ENCODE measurements around the gene PRKAG2.

The PRKAG2 gene

GRCh38 chr7:151645311-151645710, 231.6 kb downstream of the PRKAG2 start:
- H3K36me3 ChIP-seq (ENCODE audit: control insufficient read depth, insufficient read depth, low read length, severe bottlenecking): no peaks in the 10 kb centered on the region
- no peak overlapping the region for H3K9ac ChIP-seq (ENCODE audit: low read length)
- peaks cover 3% of the 10 kb centered on the region for H3K9me3 ChIP-seq (ENCODE audit: control insufficient read depth, low read length)
- peaks cover 38% of the 10 kb centered on the region for H3K4me1 ChIP-seq (ENCODE audit: control insufficient read depth, insufficient read depth, low read length)
- no peaks in the 10 kb centered on the region for H3K27me3 ChIP-seq (replicated peaks; ENCODE audit: control insufficient read depth, insufficient read depth, low read length)
- DNase-seq (ENCODE audit: low read depth): no peak
- peak overlapping the region; percentile 13 for H3K4me3 ChIP-seq (ENCODE audit: low read length)

DNA sequence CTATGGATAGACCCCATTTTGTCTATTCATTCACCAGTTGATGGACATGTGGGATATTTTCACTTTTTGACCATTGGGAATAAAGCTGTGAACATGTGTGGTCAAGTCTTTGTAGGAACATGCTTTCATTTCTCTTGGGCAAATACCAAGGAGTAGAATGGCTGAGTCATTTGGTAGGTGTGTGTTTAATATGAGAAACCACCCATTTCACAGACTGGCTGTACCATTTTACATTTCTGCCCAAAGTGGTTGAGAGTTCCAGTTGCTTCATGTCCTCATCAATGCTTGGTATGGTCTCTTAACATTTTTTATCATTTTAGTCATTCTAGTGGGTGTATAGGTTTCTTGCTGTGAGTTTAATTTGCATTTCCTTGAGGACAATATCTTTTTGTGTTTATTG, 232.4 kb downstream of the PRKAG2 start:
- H3K36me3 ChIP-seq (ENCODE audit: control insufficient read depth, insufficient read depth, low read length, severe bottlenecking): no peaks in the 10 kb centered on the region
- no peak overlapping the region for H3K9ac ChIP-seq (ENCODE audit: low read length)
- H3K4me1 ChIP-seq (ENCODE audit: control insufficient read depth, insufficient read depth, low read length): peaks cover 34% of the 10 kb centered on the region
- peaks cover 3% of the 10 kb centered on the region for H3K9me3 ChIP-seq (ENCODE audit: control insufficient read depth, low read length)
- no peak overlapping the region for H3K4me3 ChIP-seq (ENCODE audit: low read length)
- DNase-seq (ENCODE audit: low read depth): no peak
- H3K27me3 ChIP-seq (replicated peaks; ENCODE audit: control insufficient read depth, insufficient read depth, low read length): no peaks in the 10 kb centered on the region

- DNase-seq (ENCODE audit: low read depth): no peak
- peaks cover 3% of the 10 kb centered on the region for H3K9me3 ChIP-seq (ENCODE audit: control insufficient read depth, low read length)
- H3K9ac ChIP-seq (ENCODE audit: low read length): no peak overlapping the region
- no peaks in the 10 kb centered on the region for H3K27me3 ChIP-seq (replicated peaks; ENCODE audit: control insufficient read depth, insufficient read depth, low read length)
- H3K36me3 ChIP-seq (ENCODE audit: control insufficient read depth, insufficient read depth, low read length, severe bottlenecking): no peaks in the 10 kb centered on the region
- H3K4me3 ChIP-seq (ENCODE audit: low read length): no peak overlapping the region
- peaks cover 20% of the 10 kb centered on the region for H3K4me1 ChIP-seq (ENCODE audit: control insufficient read depth, insufficient read depth, low read length)
Observed at GRCh38 chr7:151642746-151643145, 234.2 kb downstream of the PRKAG2 start.

DNA sequence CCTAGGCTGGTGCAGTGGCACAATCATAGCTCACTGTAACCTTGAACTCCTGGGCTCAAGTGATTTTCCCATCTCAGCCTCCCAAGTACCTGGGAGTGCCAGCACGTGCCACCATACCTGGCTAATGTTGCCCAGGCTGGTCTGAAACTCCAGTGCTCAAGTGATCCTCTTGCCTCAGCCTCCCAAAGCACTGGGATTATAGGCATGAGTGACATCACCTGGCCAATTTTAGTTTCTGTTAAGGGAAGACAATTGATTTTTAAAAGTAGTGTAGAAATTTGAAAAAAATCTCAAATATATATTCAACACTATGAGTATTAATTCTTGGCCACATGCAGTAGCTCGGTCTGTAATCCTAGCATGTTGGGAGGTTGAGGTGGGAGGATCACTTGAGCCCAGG, 235.3 kb downstream of the PRKAG2 start:
- Histone ChIP-seq H3K4me1 (ENCODE audit: control insufficient read depth, insufficient read depth, low read length) (peaks cover 19% of the 10 kb centered on the region), H3K27me3 (replicated peaks; ENCODE audit: control insufficient read depth, insufficient read depth, low read length) (no peaks in the 10 kb centered on the region)
- no peak for DNase-seq (ENCODE audit: low read depth)

GRCh38 chr7:151637781-151638261, 239.1 kb downstream of the PRKAG2 start:
- Histone ChIP-seq H3K27me3 (replicated peaks; ENCODE audit: control insufficient read depth, insufficient read depth, low read length) (no peaks in the 10 kb centered on the region), H3K4me1 (ENCODE audit: control insufficient read depth, insufficient read depth, low read length) (peaks cover 15% of the 10 kb centered on the region), H3K9ac (ENCODE audit: low read length) (no peak overlapping the region), H3K4me3 (ENCODE audit: low read length) (no peak overlapping the region), H3K36me3 (ENCODE audit: control insufficient read depth, insufficient read depth, low read length, severe bottlenecking) (no peaks in the 10 kb centered on the region), H3K9me3 (ENCODE audit: control insufficient read depth, low read length) (no peaks in the 10 kb centered on the region)
- DNase-seq (ENCODE audit: low read depth): peak; percentile 48

More for the DNA sequence above, 235.3 kb downstream of the PRKAG2 start:
- Histone ChIP-seq H3K9me3 (ENCODE audit: control insufficient read depth, low read length) (peaks cover 3% of the 10 kb centered on the region), H3K36me3 (ENCODE audit: control insufficient read depth, insufficient read depth, low read length, severe bottlenecking) (no peaks in the 10 kb centered on the region), H3K4me3 (ENCODE audit: low read length) (no peak overlapping the region), H3K9ac (ENCODE audit: low read length) (no peak overlapping the region)

GRCh38 chr7:151634643-151635042, 242.3 kb downstream of the PRKAG2 start:
- H3K36me3 ChIP-seq (ENCODE audit: control insufficient read depth, insufficient read depth, low read length, severe bottlenecking): no peaks in the 10 kb centered on the region
- no peak overlapping the region for H3K9ac ChIP-seq (ENCODE audit: low read length)
- H3K4me3 ChIP-seq (ENCODE audit: low read length): no peak overlapping the region
- H3K27me3 ChIP-seq (replicated peaks; ENCODE audit: control insufficient read depth, insufficient read depth, low read length): no peaks in the 10 kb centered on the region
- no peak for DNase-seq (ENCODE audit: low read depth)
- no peaks in the 10 kb centered on the region for H3K9me3 ChIP-seq (ENCODE audit: control insufficient read depth, low read length)
- peaks cover 14% of the 10 kb centered on the region for H3K4me1 ChIP-seq (ENCODE audit: control insufficient read depth, insufficient read depth, low read length)

- Histone ChIP-seq H3K4me3 (ENCODE audit: low read length) (peak overlapping the region; percentile 90), H3K9ac (ENCODE audit: low read length) (peak overlapping the region; percentile 87), H3K36me3 (ENCODE audit: control insufficient read depth, insufficient read depth, low read length, severe bottlenecking) (no peaks in the 10 kb centered on the region), H3K9me3 (ENCODE audit: control insufficient read depth, low read length) (no peaks in the 10 kb centered on the region), H3K4me1 (ENCODE audit: control insufficient read depth, insufficient read depth, low read length) (peaks cover 20% of the 10 kb centered on the region), H3K27me3 (replicated peaks; ENCODE audit: control insufficient read depth, insufficient read depth, low read length) (no peaks in the 10 kb centered on the region)
- no peak for DNase-seq (ENCODE audit: low read depth)
Observed at GRCh38 chr7:151633516-151633812, 243.5 kb downstream of the PRKAG2 start.

DNA sequence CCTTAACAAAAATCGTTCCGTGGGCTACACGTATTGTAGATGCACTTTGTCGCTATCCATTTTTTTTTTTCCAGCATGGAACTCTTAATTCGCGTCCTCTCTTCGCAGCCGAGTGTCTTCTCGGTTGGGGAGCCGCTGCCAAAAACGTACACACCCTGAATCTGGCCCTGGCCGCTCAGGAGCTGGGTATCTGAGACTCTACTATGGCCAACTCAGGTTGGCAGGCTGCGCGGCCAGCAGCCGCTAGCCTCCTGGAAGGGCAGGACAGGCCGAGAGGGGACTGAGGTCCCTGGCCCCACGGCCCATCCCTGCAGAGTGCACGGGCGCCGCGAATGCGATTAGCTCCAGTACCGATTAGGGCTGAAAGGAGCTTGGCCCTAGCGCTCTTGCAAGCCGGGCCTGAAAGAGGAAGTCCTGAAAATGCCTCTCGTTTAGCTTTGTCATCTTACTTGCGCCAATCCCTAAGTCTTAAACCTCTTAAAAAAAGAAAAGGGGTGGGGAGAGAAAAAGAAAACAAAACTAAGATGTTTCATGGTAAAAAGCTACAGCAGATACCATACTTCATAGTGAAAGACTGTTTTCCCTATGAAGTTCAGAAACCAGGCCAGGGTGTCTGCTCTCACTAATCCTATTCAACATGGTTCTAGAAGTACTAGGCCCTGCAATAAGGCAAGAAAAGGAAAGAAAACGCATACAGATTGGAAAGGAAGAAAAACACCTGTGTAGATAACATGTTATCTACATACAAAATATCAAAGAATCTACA, 244.0 kb downstream of the PRKAG2 start:
- Histone ChIP-seq H3K9ac (ENCODE audit: low read length) (peak overlapping the region; percentile 87), H3K27me3 (replicated peaks; ENCODE audit: control insufficient read depth, insufficient read depth, low read length) (no peaks in the 10 kb centered on the region), H3K9me3 (ENCODE audit: control insufficient read depth, low read length) (no peaks in the 10 kb centered on the region), H3K4me1 (ENCODE audit: control insufficient read depth, insufficient read depth, low read length) (peaks cover 20% of the 10 kb centered on the region), H3K4me3 (ENCODE audit: low read length) (peak overlapping the region; percentile 90), H3K36me3 (ENCODE audit: control insufficient read depth, insufficient read depth, low read length, severe bottlenecking) (no peaks in the 10 kb centered on the region)
- DNase-seq (ENCODE audit: low read depth): no peak

DNA sequence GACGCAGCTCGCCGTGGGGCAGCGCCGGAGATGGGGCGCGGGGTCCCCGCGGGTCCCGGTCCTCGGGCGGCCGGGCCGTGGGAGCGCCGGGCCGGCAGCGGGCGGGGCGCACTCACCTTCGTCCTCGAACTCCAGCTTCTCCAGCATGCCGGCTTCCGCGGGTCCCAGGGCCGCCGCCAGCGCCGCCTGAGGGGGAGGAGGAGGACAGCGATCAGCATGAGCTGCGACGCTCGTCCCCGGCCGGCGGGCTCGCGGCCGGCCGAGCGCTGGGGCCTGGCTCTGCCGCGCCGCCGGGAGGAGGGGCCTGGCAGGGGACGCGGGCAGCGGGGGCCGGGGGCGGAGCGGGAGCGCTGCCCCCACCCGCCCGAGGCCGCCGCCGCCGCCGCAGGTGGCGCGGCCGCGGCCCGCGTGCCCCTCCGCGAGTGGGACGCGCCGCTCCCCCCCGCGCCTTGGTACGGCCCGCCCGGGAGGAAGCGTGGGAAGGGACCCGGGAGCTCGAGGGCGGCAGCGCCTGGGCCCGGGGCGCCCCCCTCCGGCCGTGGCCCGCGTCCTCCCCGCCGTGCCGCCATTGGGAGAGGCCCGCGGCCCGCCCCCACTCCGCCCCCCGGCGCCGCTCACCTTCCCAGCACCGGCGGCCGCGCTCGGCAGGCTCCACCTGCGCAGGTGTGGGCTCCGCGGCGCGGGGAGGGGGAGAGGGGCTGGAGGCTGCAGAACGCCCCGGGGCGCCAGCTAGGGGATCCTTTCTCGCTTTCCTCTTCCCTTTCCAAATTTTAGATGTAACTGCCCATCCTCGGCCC, 244.8 kb downstream of the PRKAG2 start:
- no peaks in the 10 kb centered on the region for H3K36me3 ChIP-seq (ENCODE audit: control insufficient read depth, insufficient read depth, low read length, severe bottlenecking)
- H3K4me3 ChIP-seq (ENCODE audit: low read length): peak overlapping the region; percentile 90
- peaks cover 20% of the 10 kb centered on the region for H3K4me1 ChIP-seq (ENCODE audit: control insufficient read depth, insufficient read depth, low read length)
- H3K27me3 ChIP-seq (replicated peaks; ENCODE audit: control insufficient read depth, insufficient read depth, low read length): no peaks in the 10 kb centered on the region
- DNase-seq (ENCODE audit: low read depth): peak; percentile 84
- H3K9me3 ChIP-seq (ENCODE audit: control insufficient read depth, low read length): no peaks in the 10 kb centered on the region
- peak overlapping the region; percentile 92 for H3K9ac ChIP-seq (ENCODE audit: low read length)

DNA sequence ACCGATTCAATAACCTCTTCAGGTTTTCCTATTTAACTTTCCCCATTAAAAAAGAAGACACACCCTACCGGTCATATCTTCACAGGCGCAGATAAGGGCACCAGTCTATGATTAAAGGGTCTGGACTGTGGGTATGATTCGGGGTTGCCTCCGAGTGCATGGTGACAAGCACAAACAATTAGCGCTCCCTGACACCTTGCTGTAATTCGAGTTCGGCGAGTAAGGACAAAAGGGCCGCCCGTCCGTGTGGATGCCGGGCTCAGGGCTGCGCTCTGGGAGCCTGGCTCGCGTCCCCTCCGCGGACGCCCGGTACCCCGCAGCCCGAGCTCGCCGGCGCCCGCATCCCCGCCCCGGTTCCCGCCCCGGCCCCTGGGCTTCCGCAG, 245.4 kb downstream of the PRKAG2 start:
- no peaks in the 10 kb centered on the region for H3K27me3 ChIP-seq (replicated peaks; ENCODE audit: control insufficient read depth, insufficient read depth, low read length)
- H3K36me3 ChIP-seq (ENCODE audit: control insufficient read depth, insufficient read depth, low read length, severe bottlenecking): peaks cover 4% of the 10 kb centered on the region
- peak; percentile 73 for DNase-seq (ENCODE audit: low read depth)
- H3K4me3 ChIP-seq (ENCODE audit: low read length): peak overlapping the region; percentile 90
- peak overlapping the region; percentile 92 for H3K9ac ChIP-seq (ENCODE audit: low read length)
- peaks cover 20% of the 10 kb centered on the region for H3K4me1 ChIP-seq (ENCODE audit: control insufficient read depth, insufficient read depth, low read length)
- no peaks in the 10 kb centered on the region for H3K9me3 ChIP-seq (ENCODE audit: control insufficient read depth, low read length)

GRCh38 chr7:151630851-151631569, 245.9 kb downstream of the PRKAG2 start:
- Histone ChIP-seq H3K4me3 (ENCODE audit: low read length) (peak overlapping the region; percentile 90), H3K36me3 (ENCODE audit: control insufficient read depth, insufficient read depth, low read length, severe bottlenecking) (peaks cover 5% of the 10 kb centered on the region), H3K9ac (ENCODE audit: low read length) (peak overlapping the region; percentile 92), H3K27me3 (replicated peaks; ENCODE audit: control insufficient read depth, insufficient read depth, low read length) (no peaks in the 10 kb centered on the region), H3K9me3 (ENCODE audit: control insufficient read depth, low read length) (no peaks in the 10 kb centered on the region), H3K4me1 (ENCODE audit: control insufficient read depth, insufficient read depth, low read length) (peaks cover 20% of the 10 kb centered on the region)
- DNase-seq (ENCODE audit: low read depth): peak; percentile 47
